HAP-1 (cell line): ENCODE data around the gene TRAPPC3.

ENCODE experiments used
- DNase-seq, 2 experiments: peaks; one replicate each; pipeline ENCODE4 v3.0.0-alpha.2; 2016 to 2020; ENCODE audit warnings: low spot score in 2 of 2
- H3K27me3 ChIP-seq: fragments of 250-450 bp; sonication (Bioruptor Pico); 2 replicates; pipeline ENCODE4 v1.5.1; 2020; ENCODE audit warnings: low read depth, mild to moderate bottlenecking, moderate library complexity
- H3K36me3 ChIP-seq: fragments of 250-450 bp; sonication (Bioruptor Pico); replicated peaks from 2 replicates; pipeline ENCODE4 v1.5.1; 2020; ENCODE audit warnings: mild to moderate bottlenecking
- H3K4me1 ChIP-seq: fragments of 250-450 bp; sonication (Bioruptor Pico); 2 replicates; pipeline ENCODE4 v1.5.1; 2020; ENCODE audit warnings: mild to moderate bottlenecking
- H3K4me3 ChIP-seq: fragments of 250-450 bp; sonication (Bioruptor Pico); 2 replicates; pipeline ENCODE4 v1.5.1; 2020; ENCODE audit warnings: mild to moderate bottlenecking, moderate library complexity
- H3K9me3 ChIP-seq: fragments of 250-450 bp; sonication (Bioruptor Pico); 2 replicates; pipeline ENCODE4 v1.5.1; 2020; ENCODE audit warnings: mild to moderate bottlenecking, moderate library complexity
- in situ Hi-C: fragments of 300-500 bp; cut with MboI; formaldehyde crosslinking; loops from 3 replicates; pipeline ENCODE4 v1.14.3; 2020; ENCODE audit warnings: low sequenced_read_pairs, inconsistent platforms, mixed read lengths

TRAPPC3 gene

DNA sequence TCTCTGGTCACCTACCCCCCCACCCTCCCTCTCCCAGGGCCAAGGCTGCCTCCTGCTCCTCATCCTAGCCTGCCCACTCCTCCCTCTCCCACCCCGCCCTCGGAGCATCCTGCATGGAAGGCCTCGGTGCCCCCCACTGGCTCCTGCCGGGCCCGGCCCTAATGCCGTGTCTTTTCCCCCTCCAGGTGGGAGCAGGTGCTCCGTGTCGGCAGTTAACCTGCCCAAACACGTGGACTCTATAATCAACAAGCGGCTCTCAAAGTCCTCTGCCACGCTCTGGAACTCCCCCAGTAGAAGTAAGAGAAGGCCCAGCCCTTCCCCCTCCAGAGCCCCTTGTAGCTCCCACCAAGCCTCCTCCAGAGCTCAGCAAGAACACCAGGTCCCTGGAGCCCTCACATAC lies 25.4 kb upstream of the TRAPPC3 start:
- in situ Hi-C loops = no loop called here
- no peak for DNase-seq
- no peaks in the 10 kb centered on the region for H3K4me1 ChIP-seq

DNA sequence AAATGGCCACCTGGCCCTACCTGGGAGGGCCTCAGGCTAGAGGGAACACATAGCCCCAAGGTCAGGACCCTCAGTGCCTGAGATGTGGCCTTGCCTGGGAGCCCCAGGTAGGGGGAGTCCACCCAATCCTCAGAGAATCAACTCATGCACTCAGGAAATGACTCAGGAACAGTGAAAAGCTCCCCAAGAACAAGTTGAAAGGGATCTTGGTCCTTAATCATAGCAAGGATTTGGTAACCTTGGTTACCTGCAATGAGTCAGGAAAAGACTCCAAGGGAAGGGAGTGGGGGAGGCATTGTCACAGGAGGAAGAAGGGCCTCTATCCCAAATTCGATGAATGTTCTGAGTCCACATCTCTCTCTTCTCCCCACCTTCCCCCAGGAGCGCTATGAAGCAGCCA lies 23.7 kb upstream of the TRAPPC3 start:
- Histone ChIP-seq H3K9me3 (no peaks in the 10 kb centered on the region), H3K4me3 (no peak overlapping the region), H3K4me1 (no peaks in the 10 kb centered on the region), H3K27me3 (no peaks in the 10 kb centered on the region), H3K36me3 (peaks cover 55% of the 10 kb centered on the region)
- DNase-seq = no peak
- in situ Hi-C loops = no loop called here

More for the DNA sequence above, 25.4 kb upstream of the TRAPPC3 start:
- Histone ChIP-seq H3K27me3 (no peaks in the 10 kb centered on the region), H3K9me3 (no peaks in the 10 kb centered on the region), H3K4me3 (no peak overlapping the region), H3K36me3 (peaks cover 66% of the 10 kb centered on the region)

DNA sequence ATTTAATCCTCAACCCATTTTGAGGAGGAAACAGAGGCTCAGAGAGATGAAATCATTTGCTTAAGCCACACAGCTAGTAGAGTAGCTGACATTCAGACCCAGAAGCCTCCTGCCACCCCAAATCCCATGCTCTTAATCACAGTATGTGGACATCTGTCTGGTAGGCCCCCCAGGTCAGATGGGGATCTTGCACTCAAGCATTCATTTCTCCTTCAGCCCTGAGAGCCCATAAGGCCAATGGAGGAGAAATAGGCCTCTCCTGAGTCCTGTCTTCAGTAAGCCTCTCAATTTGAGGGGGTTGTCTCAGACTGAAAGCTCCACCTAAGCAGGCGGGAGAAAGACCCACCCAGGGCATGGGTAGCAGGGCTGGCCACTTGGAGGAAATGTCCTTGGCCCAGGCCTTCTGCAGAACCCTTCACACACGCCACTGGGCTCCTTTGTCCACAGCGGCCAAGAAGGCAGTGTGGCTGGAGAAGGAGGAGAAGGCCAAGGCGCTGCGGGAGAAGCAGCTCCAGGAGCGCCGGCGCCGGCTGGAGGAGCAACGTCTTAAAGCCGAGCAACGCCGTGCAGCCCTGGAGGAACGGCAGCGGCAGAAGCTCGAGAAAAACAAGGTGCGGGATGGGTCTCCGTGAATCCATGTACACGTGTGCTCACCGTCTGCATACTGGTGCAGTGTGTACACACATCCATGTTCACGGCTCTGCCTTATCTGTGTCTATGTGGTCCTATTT lies 22.9 kb upstream of the TRAPPC3 start:
- in situ Hi-C loops = no loop called here
- Histone ChIP-seq H3K27me3 (no peaks in the 10 kb centered on the region), H3K9me3 (no peaks in the 10 kb centered on the region), H3K4me3 (no peak overlapping the region), H3K4me1 (no peaks in the 10 kb centered on the region), H3K36me3 (peaks cover 58% of the 10 kb centered on the region)
- DNase-seq = no peak

GRCh38 chr1:36170643-36171412 lies 21.5 kb upstream of the TRAPPC3 start:
- no peak for DNase-seq
- in situ Hi-C loops = no loop called here
- peaks cover 60% of the 10 kb centered on the region for H3K36me3 ChIP-seq

DNA sequence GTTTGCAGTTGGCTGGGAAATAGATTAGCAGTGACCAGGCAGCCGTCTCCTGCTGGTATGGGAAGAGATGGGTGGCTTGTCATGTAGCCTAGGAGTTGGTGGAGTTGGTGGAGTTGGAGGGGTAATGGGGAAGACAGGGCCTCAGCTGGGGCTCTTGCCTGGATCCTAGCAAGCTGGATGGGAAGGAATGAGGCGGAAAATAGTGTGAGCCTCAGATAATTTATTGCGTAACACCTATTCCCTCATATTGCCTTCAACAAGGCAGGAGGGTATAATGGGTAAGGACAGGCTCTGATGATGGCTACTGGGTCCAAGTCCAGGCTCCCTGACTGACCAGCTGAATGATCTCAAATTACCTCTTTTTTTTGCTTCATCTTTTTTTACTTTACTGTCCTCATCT lies 19.2 kb upstream of the TRAPPC3 start:
- H3K36me3 ChIP-seq = peaks cover 46% of the 10 kb centered on the region
- H3K27me3 ChIP-seq = no peaks in the 10 kb centered on the region
- no peaks in the 10 kb centered on the region for H3K9me3 ChIP-seq

More at GRCh38 chr1:36170643-36171412, 21.5 kb upstream of the TRAPPC3 start:
- Histone ChIP-seq H3K27me3 (no peaks in the 10 kb centered on the region), H3K9me3 (no peaks in the 10 kb centered on the region), H3K4me1 (no peaks in the 10 kb centered on the region), H3K4me3 (no peak overlapping the region)

DNA sequence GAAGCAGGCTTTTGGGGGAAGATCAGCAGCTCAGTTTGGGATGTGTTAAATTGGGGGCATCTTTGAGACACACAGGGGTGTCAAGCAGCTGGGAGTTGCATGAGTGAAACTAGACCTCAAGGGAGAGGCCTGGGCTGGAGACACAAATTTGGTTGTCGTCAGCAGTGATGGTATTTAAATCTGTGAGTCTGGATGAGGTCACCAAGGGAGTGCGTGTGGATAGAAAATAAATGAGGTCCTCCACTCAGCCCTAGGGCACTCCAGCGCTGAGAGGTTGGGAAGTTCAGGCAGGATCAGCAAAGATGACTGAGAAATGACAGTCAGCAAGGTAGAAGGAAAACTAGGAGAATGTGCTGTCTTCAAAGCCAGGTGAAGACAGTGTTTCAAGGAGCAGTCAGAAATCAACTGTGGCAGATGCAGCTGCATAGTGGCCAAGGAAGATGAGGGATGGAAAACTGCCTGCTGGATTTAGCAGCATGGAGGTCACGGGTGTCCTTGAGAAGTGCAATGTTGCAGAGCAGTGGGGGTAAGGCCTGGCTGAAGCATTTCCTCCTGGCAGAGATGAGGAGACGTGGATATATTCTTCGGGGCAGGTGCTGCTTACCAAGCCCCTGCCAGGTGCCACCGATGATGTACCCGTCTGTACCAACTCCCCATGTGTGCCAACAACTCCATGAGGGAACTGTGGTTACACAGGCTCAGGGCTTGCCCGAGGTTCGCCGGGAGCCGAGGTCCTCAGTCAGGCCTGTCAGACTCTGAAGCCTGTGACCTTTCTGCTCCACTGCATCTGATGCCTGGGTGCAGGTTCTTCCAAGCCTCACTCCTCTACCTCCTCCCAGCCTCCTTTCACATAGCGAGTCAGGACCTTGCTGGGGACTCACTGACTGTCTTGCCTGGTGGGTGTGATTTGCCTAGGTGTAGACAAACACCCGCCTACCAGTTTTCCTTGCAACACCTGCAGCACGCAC lies 17.9 kb upstream of the TRAPPC3 start:
- no peaks in the 10 kb centered on the region for H3K27me3 ChIP-seq
- in situ Hi-C loops = no loop called here
- no peak for DNase-seq
- H3K4me1 ChIP-seq = no peaks in the 10 kb centered on the region
- no peaks in the 10 kb centered on the region for H3K9me3 ChIP-seq
- H3K36me3 ChIP-seq = peaks cover 34% of the 10 kb centered on the region
- H3K4me3 ChIP-seq = no peak overlapping the region

More for the DNA sequence above, 19.2 kb upstream of the TRAPPC3 start:
- DNase-seq = no peak
- H3K4me1 ChIP-seq = no peaks in the 10 kb centered on the region
- no peak overlapping the region for H3K4me3 ChIP-seq
- in situ Hi-C loops = no loop called here

- Histone ChIP-seq H3K27me3 (no peaks in the 10 kb centered on the region), H3K9me3 (no peaks in the 10 kb centered on the region), H3K4me3 (no peak overlapping the region), H3K4me1 (peaks cover 4% of the 10 kb centered on the region), H3K36me3 (peaks cover 29% of the 10 kb centered on the region)
- in situ Hi-C loops = no loop called here
- no peak for DNase-seq
Measured at GRCh38 chr1:36166136-36166535, 16.9 kb upstream of the TRAPPC3 start.

- H3K4me1 ChIP-seq = peaks cover 11% of the 10 kb centered on the region
- H3K4me3 ChIP-seq = no peak overlapping the region
- peaks cover 25% of the 10 kb centered on the region for H3K36me3 ChIP-seq
- no peaks in the 10 kb centered on the region for H3K9me3 ChIP-seq
- in situ Hi-C loops = no loop called here
- DNase-seq = no peak
- no peaks in the 10 kb centered on the region for H3K27me3 ChIP-seq
Measured at GRCh38 chr1:36165145-36165544, 15.9 kb upstream of the TRAPPC3 start.

DNA sequence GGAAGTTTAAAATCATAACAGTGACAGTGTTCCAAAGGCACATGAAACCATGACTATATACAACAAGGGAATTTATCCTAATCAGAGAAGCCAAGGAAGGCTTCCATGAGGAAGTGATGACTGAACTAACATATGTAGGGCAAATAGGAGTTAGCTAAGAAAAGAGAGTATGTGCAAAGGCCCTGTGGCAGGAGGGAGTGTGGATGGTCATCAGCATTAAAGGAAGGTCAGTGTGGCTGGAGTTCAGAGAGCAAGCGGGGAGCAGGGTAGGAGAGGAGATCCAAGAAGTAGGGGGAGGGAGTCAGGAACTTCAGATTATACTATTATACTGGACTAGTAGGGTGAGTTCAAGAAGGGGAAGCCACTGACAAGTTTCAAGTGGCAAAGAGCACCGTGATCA lies 15.1 kb upstream of the TRAPPC3 start:
- peaks cover 24% of the 10 kb centered on the region for H3K36me3 ChIP-seq
- no peaks in the 10 kb centered on the region for H3K9me3 ChIP-seq
- H3K4me3 ChIP-seq = no peak overlapping the region
- in situ Hi-C loops = no loop called here
- peaks cover 16% of the 10 kb centered on the region for H3K4me1 ChIP-seq
- no peaks in the 10 kb centered on the region for H3K27me3 ChIP-seq
- no peak for DNase-seq

GRCh38 chr1:36163426-36163825 lies 14.1 kb upstream of the TRAPPC3 start:
- Histone ChIP-seq H3K4me1 (peaks cover 16% of the 10 kb centered on the region), H3K4me3 (no peak overlapping the region), H3K27me3 (no peaks in the 10 kb centered on the region), H3K36me3 (peaks cover 24% of the 10 kb centered on the region), H3K9me3 (no peaks in the 10 kb centered on the region)
- DNase-seq = no peak
- in situ Hi-C loops = no loop called here

- peaks cover 18% of the 10 kb centered on the region for H3K4me1 ChIP-seq
- in situ Hi-C loops = no loop called here
- DNase-seq = no peak
- H3K36me3 ChIP-seq = peaks cover 24% of the 10 kb centered on the region
- no peaks in the 10 kb centered on the region for H3K27me3 ChIP-seq
- no peaks in the 10 kb centered on the region for H3K9me3 ChIP-seq
- no peak overlapping the region for H3K4me3 ChIP-seq
Measured at GRCh38 chr1:36162680-36163239, 13.5 kb upstream of the TRAPPC3 start.

GRCh38 chr1:36161641-36162531 lies 12.6 kb upstream of the TRAPPC3 start:
- peaks cover 26% of the 10 kb centered on the region for H3K4me1 ChIP-seq
- no peaks in the 10 kb centered on the region for H3K9me3 ChIP-seq
- H3K4me3 ChIP-seq = no peak overlapping the region
- H3K27me3 ChIP-seq = no peaks in the 10 kb centered on the region
- no peak for DNase-seq
- peaks cover 16% of the 10 kb centered on the region for H3K36me3 ChIP-seq
- in situ Hi-C loops = no loop called here
